Measurements from ENCODE around the gene TRAPPC10. TPM values are rescaled to one million over a fixed set of nuclear protein-coding genes. Genes with fewer than 3 reads are reported as not detected.

TRAPPC10 gene
- total RNA-seq, 2 donors from 2014 or later: 10.9 to 26.4 TPM

DNA sequence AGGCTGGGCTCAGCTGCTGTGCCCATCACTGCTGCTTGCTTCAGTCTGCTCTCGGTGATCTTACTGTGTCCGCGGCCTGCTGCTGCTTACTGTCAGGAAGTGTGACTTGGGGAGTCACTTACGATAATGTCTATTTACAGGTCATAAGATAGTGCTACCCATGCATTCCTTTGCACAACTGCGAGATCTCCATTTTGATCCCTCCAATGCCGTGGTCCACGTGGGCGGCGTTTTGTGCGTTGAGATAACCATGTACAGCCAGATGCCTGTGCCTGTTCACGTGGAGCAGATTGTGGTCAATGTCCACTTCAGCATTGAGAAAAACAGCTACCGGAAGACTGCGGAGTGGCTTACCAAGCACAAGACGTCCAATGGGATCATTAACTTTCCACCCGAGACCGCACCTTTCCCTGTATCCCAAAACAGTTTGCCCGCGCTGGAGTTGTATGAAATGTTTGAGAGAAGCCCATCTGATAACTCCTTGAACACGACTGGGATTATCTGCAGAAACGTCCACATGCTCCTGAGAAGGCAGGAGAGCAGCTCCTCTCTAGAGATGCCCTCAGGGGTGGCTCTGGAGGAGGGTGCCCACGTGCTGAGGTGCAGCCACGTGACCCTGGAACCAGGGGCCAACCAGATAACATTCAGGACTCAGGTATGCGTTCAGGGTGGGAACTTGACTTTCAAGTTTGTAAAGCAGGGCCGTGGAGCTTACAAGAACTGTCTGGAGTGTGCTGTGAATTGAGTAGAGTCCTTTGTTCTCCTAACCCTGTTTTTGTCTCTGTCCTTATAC is 70.7 kb downstream of the TRAPPC10 start:
- peaks cover 0 to 10% of the 10 kb centered on the region in 2 donors for H3K36me3 ChIP-seq (replicated peaks in 1 of 2; ENCODE audit: insufficient read depth in 1 of 2, low read depth in 2 of 2)
- DNase-seq: no peak
- no peaks in the 10 kb centered on the region for H3K9me3 ChIP-seq
- H3K4me1 ChIP-seq: peaks cover 23% of the 10 kb centered on the region
- WGBS, 2 donors: 73 to 88% methylated on average over 19 to 24 of the region's 24 CpGs
- intact Hi-C loops (cut with DNase I): no loop called here
- H3K27ac ChIP-seq: peak overlapping the region in 1 of 4 donors; percentile 47
- TF ChIP-seq, protein P1, sequence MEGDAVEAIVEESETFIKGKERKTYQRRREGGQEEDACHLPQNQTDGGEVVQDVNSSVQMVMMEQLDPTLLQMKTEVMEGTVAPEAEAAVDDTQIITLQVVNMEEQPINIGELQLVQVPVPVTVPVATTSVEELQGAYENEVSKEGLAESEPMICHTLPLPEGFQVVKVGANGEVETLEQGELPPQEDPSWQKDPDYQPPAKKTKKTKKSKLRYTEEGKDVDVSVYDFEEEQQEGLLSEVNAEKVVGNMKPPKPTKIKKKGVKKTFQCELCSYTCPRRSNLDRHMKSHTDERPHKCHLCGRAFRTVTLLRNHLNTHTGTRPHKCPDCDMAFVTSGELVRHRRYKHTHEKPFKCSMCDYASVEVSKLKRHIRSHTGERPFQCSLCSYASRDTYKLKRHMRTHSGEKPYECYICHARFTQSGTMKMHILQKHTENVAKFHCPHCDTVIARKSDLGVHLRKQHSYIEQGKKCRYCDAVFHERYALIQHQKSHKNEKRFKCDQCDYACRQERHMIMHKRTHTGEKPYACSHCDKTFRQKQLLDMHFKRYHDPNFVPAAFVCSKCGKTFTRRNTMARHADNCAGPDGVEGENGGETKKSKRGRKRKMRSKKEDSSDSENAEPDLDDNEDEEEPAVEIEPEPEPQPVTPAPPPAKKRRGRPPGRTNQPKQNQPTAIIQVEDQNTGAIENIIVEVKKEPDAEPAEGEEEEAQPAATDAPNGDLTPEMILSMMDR (IDR thresholded peaks at IDR 0.05): no peak
- TF ChIP-seq POLR2A (IDR thresholded peaks at IDR 0.05): no peak
- ATAC-seq: no peak
- no peaks in the 10 kb centered on the region for H3K27me3 ChIP-seq
- no peak overlapping the region for H3K4me3 ChIP-seq

DNA sequence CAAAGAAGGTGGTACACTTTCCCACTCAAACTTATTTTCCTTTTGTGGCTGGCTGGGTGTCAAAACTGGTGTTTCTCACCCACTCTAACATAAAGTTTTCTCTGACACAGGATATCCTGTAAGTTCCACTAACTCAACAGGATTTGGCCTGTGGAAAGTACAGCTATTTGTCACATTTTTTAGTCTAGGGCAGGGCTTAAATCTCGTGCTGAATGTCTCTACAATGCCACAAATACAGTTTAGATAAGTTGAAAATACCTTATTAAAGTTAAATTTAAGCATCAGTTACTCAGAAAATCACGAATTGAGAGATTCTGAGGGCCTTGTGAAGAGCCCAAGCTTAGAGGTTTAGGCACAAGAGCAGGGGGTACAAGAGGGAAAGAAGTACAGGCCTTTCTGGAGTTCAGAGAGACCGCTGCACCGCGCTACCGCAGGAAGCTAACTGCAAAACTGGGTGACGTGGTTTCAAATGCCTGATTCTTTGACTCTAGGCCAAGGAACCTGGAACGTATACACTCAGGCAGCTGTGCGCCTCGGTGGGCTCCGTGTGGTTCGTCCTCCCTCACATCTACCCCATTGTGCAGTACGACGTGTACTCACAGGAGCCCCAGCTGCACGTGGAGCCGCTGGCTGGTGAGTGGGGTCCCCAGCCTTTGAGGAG is 71.7 kb downstream of the TRAPPC10 start:
- intact Hi-C loops (cut with DNase I): no loop called here
- Histone ChIP-seq H3K4me3 (no peak overlapping the region), H3K27ac (peak overlapping the region in 1 of 4 donors; percentile 47), H3K36me3 (replicated peaks in 1 of 2; ENCODE audit: insufficient read depth in 1 of 2, low read depth in 2 of 2) (peaks cover 0 to 10% of the 10 kb centered on the region in 2 donors), H3K9me3 (no peaks in the 10 kb centered on the region), H3K27me3 (no peaks in the 10 kb centered on the region), H3K4me1 (peaks cover 31% of the 10 kb centered on the region)
- ATAC-seq (no peak), DNase-seq (peak in 1 of 4 donors; percentile 22)
- no peak for TF ChIP-seq POLR2A (IDR thresholded peaks at IDR 0.05)
- TF ChIP-seq, protein P1 (IDR thresholded peaks at IDR 0.05): no peak
- WGBS, 2 donors: 73 to 89% methylated on average over 16 of the region's 16 CpGs

DNA sequence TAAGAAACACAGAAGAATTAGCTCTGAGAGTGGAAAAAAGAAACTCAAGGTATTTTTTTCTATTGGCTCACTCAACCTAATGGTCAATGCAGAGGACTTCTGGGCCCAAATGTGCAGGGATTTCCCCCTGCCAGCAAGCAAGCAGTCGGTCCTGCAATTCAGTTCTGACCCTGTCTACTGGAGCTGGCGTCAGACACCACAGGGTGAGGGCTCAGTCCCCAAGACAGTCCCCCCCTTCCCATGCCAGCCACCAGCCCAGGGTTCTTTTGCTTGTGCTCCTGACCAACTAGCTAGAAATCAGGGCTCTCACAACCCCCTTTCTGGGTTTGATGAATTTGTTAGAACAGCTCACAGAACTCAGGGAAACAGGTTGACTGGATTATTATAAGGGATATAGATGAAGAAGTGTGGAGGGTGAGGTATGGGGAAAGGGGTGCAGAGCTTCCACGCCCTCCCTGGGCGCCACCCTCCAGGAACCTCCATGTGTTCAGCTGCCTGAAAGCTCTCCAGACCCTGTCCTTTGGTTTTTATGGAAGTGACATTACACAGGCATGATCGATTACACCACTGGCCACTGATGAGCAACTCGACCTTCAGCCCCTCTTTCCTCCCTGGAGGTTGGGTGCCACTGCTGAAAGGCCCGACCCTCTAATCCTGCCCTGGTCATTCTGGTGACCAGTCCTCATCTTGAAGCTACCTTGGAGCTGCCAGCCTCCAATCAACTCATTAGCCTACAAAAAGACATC is 72.6 kb downstream of the TRAPPC10 start:
- H3K36me3 ChIP-seq (replicated peaks in 1 of 2; ENCODE audit: insufficient read depth in 1 of 2, low read depth in 2 of 2): peaks cover 0 to 8% of the 10 kb centered on the region in 2 donors
- peak overlapping the region in 3 of 4 donors; percentile 45 to 47 (median 47) for H3K27ac ChIP-seq
- DNase-seq (no peak), ATAC-seq (no peak)
- no peak overlapping the region for H3K4me3 ChIP-seq
- intact Hi-C loops (cut with DNase I): no loop called here
- H3K4me1 ChIP-seq: peaks cover 39% of the 10 kb centered on the region
- no peak for TF ChIP-seq POLR2A (IDR thresholded peaks at IDR 0.05)
- TF ChIP-seq, protein P1 (IDR thresholded peaks at IDR 0.05): no peak
- WGBS, 2 donors: 83 to 86% methylated on average over 7 of the region's 7 CpGs
- no peaks in the 10 kb centered on the region for H3K27me3 ChIP-seq
- H3K9me3 ChIP-seq: no peaks in the 10 kb centered on the region

DNA sequence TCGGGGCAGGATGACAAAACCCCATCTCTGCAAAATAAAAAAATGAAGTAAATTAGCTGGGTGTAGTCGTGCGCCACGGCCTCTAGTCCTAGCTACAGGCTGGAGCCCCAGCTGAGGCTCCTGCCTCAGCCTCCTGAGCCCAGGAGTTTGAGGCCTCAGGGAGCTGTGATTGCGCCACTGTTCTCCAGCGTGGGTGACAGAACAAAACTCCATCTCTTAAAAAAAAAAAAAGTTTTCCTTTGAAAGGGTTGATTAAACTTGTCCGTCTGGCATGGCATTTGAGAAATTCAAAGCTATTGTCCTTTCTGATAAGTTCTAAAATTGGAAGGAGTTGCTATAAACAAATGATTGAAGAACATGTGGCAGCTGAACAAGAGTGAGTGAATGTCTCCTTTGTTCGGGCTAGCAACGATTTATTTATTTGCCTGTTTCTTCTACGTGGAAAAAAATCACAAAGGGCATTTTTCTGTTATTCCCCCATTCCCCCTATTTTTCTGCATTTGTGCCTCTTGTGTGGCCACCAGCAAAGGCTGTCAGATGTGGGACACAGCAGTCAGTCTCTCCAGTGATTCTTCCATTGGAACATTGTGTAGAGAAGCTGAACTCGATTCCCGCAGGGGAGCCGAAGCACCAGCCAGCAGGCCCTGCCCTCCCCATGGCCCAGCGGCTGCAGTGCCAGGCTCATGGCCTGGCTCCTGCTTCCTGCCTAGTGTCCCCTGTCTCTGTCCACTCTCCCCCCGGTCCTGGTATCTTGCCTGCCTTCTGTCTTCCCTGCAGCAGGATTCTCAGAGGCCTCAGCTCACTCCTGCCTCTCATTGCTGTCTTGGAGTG is 73.6 kb downstream of the TRAPPC10 start:
- Histone ChIP-seq H3K4me1 (peaks cover 46% of the 10 kb centered on the region), H3K4me3 (no peak overlapping the region), H3K27me3 (no peaks in the 10 kb centered on the region), H3K9me3 (no peaks in the 10 kb centered on the region), H3K27ac (peak overlapping the region in 3 of 4 donors; percentile 45 to 47 (median 47)), H3K36me3 (replicated peaks in 1 of 2; ENCODE audit: insufficient read depth in 1 of 2, low read depth in 2 of 2) (peaks cover 0 to 11% of the 10 kb centered on the region in 2 donors)
- ATAC-seq: no peak
- DNase-seq: no peak
- TF ChIP-seq POLR2A (IDR thresholded peaks at IDR 0.05): no peak
- TF ChIP-seq, protein P1 (IDR thresholded peaks at IDR 0.05): no peak
- intact Hi-C loops (cut with DNase I): no loop called here
- 59 to 68% methylated on average over 15 of the region's 15 CpGs for WGBS, 2 donors
